ENCODE results near the gene NFKB2.
A peak's percentile ranks its signal among the peaks of the same experiment; 100 is the strongest.

The NFKB2 gene

DNA sequence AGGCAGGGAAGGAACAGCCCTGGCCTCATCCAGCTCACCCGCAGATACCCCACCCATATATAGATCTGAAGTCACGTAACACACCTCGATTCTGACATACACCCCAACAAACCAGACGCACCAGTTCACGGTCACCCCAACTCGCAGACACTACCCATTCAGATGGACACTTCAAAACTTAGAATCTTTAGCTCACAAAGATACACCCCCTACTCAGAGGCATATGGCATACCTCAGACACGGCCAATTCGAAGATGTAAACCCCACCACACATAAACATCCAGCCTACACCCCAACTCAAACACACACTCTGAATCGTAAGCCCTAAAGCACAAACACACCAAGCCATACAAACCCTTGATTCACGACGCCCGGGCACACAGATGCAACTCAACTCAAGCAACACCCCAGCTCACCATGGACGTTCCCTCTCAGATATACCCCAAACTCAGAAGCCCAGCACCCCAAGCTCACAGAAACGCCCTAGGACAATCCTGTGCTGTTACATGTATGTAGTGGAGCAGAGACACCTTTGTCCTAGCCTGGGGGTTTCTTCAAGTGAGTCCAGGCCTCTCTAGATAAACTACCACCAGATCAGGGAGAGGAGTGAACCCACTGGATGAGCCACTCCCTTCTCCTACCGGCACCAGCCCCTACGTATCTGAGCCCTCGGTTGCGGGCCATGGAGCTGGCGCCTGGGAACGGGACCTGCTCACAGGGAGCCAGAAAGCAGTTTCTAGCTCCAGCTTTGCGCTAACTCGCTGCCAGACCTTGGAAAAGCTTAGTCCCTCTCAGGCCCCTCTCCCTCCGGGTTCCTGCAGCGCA lies 14.3 kb downstream of the NFKB2 start:
- no peak for DNase-seq

DNA sequence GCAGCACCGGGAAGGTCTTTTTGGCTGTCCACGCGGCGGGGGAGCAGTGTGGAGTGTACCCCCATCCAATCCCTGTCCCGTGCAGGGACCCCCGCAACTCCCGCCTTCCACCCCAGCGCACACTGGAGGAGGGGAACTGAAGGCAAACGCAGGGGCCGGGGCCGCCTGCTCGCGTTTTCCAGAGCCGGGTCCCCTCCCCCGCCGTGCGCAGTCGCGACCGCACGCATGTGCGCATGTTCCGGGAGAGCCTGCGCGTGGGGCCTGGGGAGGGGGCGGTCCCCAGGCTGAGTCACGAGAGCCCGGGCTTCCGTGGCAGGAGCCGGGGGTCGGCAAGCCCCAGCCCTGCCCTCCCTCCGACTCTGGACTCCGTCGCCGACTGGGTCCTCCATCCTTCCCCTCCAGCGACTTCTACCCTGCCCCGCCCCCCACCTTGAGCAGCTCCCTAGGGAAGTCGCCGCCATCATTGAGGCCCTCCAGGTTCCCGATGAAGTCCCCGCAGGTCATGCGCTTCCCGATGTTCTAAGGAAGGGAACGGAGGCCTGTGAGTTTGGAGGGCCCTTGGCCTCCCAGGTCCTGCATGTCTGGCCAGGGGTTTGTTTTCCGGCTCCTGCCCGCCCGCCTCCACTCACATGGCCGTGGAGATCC lies 15.0 kb downstream of the NFKB2 start:
- DNase-seq: no peak

DNA sequence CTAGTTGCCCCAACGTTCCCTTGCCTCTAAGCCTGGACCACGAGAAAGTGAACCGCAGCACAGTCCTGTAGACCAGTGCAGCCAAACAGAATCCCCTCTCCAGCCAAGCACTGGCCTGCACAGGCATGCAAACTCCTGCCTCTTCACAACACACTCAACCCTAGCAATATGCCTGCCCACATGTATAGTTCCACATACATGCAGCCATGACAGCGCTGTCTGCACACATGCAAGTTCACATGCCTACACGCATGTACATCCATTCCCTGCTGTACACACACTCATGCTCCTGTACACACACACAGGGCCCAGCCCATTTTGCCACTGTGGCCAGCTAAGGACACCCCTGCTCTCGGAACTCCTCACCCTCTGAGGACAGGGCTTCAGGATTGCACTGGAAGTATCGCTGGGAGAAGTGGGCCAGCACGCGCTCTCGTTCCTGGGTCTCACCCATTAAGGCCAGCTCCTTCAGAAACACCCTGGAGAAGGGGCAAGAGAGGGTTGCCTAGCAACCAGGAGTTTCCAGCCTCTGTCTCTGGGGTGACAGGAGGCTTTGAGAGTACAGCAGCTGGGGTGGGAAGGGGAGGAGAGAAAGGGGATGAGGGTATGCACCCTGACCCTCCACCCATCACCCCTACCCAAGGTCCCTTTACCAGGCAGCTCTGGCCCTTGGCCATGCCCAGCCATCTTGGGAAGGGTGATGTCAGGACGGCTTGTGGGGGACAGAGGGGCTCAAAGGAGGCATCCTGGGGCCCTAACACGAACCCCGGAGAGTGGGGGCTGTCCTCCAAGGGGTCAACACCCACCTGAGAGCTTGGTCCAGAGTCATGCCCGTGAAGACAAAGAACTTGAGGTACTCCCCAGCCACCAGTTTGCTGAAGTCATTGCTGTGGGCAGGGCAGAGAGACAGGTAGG lies 16.1 kb downstream of the NFKB2 start:
- DNase-seq: no peak

DNA sequence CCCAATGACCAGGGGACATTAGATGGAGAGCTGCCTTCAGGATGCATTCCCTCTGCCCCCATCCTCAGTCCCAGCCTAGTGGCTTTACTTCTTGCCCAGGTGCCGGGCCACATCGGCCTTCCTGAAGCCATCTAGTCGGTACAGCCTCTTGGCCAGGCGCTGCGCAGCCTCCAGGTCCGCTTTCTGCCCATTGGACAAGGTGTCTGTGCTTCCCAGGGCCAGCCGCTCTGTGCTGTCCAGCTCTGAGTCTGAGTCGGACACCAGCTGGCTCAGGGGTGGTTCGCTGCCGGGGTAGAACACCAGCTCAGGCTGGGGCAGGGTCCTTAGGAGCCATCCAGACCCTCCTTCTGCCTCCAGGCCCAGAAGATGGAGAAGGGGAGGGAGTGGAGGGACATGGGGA lies 16.8 kb downstream of the NFKB2 start:
- no peak for DNase-seq

DNA sequence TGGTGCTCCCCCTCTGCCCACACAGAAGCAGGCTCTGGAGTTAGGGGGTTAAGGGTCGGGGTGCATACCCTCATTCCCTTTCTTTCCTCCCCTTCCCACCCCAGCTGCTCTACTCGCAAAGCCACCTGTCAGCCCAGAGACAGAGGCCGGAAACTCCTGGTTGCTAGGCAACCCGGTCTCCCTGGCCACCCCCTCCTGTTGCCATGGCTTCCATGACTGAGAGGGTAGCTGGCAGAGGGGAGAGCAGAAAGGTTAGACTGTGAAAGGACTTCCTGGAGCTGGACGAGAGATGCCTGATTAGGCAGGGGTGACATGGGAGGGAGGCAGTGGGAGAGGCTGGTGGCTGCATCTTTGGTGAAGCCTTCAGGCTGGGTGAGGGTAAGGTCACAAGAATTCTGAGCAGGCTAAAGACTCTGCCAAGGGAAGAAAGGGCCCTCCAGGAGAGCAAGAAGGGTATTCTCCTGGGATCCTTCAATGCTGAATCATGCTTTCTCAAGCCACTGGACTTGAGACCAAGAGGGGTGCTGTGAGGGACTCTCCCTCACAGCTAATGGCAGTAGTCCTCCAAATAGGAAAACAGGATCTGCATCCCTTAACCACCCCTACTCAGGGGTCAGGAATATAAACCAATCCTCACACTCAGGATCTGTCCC lies 17.7 kb downstream of the NFKB2 start:
- DNase-seq: peak; percentile 85

DNA sequence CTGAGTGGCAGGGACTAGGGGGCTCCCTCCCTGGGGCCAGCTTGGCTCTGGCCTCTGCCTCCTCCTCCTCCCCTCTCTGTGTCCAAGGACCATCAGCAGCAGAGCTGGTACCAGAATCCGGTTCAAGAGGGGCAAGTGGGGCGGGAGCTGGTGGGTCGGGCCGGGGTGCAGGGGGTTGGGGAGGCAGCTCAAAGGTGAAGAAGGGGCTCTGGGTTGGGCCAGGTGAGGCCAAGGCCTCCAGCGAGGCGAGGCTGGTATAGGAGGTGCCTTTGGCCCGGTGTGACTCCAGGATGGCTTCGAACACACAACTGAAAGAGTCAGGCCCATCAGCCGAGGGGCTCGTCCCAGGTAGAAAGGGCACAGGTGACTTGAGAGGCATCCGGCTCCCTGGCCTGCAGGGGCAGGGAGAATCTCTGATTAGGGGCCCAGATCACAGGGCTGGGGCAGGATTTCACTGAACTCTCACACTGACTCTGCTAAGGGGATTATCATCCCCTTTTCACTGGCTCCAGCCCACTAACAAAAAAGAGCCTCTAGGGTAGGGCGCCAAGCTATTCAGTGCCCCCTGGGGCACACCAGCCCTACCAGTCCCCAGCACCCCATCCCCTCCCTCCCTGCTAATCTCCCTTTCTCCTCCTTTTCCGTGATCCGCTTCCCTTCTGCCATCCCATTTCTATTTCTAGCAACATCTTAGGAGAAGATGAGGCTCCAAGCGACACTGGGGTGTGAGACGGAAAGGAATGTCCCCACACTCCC lies 18.5 kb downstream of the NFKB2 start:
- no peak for DNase-seq

DNA sequence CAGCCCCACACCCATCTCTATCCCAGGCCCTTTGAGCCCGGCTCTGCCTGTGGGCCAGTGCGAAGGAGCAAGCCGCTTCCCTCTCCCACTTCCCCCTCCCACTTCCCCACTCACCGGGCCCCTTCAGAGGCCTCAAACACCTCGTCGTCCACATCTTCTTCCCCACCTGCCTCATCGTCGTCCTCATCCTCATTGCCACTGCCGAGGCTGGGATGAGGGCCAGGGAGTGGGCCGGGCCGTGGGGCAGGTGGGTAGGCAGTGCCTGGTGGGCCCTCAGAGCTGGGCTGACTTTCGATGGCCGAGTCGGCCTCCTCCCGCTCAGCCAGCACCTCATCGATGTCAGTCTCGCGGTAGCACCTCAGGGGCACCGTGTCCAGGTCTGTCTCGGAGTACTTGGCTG lies 19.2 kb downstream of the NFKB2 start:
- no peak for DNase-seq

DNA sequence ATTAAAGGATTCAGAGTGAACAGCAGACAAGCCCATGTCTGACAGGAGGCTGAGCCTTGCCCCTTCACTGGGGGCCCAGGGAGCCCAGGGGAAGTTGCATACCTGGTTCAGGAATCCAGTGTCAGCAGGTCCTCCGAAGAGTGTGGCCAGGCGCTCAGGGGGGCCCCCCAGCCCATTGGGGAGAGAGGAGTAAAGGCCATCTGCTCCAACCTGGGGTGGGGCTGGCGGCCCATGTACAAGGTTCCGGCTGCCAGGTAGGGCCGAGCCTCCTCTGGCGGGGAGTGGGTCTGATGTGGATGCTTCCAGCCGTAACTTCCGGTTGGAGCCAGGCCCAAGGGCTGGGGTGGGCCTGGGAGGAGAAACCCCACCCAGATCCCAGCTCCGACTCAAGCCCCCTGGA lies 20.8 kb downstream of the NFKB2 start:
- no peak for DNase-seq

DNA sequence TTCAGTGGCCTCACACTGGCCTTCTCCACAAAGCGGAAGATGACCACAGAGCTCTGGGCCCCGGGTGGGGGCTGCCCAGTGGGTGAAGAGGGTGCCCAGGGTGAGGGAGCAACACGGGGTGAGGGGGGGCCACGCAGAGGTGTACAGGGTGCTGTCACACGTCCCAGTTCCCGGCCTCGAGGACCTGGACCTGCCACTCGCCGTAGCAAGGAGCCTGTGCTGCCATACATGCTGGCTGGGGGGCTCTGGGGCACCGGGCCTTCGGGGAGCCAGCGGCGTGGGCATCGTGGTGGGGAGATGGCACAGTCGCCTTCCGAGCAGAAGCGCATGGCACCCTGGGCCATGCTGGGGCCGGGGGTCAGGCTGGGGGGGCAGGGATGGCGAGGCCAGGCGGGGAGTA lies 21.2 kb downstream of the NFKB2 start:
- no peak for DNase-seq

DNA sequence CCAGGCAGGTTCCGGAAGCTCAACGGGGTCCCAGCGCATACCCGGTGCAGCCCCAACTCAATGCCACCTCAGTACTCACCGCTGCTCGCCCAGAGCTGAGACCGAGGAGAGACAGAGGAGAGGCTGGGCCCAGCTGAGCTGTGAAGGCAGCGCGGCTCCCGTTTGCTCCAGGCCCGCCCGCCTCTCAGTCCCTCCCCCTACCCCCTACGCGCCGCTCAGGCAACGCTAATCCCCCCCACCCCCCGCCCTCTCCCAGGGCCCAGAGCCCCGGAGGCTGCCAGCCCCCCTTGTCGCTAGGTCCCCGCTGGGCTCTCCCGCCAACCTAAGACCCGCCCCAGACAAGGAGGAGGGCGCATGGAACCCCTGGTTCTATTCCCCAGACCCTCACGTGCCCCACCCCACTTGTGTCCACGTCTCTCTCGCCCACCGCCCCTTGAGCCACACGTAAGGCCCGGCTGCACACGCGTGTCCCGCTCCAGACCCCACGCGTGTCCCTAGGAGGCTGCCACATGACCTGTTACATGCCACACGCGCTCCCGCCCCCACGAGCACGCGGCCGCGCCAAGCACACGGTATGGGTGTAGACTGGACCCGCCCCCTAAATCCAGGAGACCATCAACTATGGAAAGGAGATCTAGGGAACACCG lies 23.2 kb downstream of the NFKB2 start, which contains the start of gene PSD:
Gene PSD (minus strand): TSS at position 164 of the 647 bp plus-strand sequence. CDS start 1,747 bp downstream, outside the sequence.
- peak; percentile 87 for DNase-seq

DNA sequence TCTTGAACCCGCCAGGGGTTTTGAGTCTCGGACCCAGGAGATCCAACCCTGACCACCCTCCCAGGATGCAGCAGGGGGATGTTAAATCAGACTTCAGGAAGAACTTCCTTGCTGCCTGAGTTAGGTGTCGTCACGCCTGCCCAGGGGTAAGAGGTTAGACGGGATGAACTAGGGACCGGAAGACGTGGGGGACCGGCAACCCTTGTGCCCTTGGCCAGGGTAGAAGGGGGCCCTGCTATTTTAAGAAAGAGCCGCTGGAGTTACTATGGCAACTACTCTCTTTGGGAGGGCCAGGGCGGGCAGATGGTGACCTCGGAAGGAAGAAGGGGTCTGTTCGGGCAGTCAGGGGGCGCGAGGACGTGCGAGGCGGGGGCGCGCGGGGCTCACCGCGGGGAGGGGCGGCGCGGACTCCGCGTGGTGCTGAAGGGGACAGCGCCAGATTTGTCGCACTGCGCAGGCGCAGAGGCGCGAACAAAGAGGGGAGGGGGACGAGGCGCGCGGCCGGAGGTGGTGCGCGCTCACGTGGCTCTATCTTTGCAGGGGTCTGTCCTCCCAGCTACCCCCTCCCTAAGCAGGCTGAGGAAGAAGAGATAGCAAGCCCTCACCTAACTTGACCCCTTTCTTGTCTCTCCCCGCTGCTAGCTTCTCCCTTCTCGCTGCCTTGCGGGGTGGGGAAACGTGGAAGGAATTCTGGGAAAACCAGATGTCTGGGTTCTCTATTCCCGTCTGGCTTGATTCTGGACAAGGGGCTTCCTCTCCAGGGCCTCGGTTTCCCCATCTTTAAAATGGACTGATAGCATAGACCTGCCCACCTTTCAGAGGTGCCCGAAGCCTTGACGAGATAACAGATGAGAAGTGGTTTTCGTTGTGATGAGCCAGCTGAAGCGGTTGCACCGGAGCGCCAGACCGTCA lies 24.0 kb downstream of the NFKB2 start:
- DNase-seq: peak; percentile 84

DNA sequence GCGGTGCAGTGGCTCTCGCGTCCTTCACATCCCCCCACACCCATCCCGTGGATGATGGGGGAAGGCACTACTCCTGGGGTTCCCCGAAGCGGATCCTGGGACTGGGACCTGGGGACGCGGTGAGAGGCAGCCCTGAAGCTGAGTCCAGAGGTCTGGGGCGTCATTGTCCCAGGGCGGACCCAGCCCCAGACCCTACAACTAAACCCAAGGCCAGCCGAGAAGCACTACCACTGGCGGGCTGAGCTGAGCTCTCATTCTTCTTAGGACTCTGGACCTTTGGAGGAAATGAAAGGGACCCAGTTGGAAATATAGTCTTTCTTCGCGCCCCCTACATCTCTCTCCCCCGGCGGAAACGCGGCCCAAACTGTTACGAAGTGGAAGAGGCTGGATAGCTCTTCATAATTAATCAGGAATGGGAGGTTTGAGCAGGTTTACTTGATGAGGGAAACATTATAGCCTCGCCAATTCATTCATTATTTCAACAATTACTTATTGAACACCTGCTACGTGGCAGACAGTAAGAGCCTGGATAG lies 24.7 kb downstream of the NFKB2 start:
- no peak for DNase-seq

DNA sequence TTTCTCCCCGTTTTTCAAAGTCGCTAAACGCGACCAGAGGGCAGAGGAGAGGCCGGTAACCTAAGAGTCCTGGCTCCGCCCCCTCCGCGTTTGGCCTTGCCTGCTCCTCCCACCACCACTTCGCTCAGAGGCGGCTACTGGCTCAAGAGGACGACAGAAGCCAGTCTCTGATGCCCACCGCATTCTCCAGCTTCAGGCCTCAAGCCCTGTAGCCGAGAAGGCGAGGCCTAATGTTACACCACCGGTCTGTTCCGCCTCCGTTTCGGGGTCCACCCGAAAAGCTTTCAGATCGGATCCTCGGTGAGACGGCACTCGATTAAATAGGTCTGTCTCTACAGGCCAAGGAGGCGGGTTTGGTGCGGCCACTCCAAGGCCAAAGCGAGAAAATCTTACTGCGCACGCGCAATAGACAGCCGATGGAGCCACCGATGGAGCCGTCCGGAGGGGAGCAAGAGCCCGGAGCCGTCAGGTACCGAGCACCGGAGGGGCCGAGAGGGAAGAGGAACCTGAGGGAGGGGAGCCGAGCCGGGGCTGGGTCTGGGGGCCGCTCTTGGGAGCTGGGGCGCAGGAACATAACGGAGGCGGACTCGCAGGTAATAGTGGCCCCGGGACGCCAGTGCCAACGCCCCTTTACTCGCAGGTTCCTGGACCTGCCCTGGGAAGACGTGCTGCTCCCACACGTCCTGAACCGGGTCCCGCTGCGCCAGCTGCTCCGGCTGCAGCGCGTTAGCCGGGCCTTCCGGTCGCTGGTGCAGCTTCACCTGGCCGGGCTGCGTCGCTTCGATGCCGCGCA lies 25.4 kb downstream of the NFKB2 start, which contains the start of gene FBXL15:
Gene FBXL15 (plus strand): TSS at position 123 of the 793 bp plus-strand sequence. CDS start 294 bp downstream, at position 417.
- peak; percentile 93 for DNase-seq

DNA sequence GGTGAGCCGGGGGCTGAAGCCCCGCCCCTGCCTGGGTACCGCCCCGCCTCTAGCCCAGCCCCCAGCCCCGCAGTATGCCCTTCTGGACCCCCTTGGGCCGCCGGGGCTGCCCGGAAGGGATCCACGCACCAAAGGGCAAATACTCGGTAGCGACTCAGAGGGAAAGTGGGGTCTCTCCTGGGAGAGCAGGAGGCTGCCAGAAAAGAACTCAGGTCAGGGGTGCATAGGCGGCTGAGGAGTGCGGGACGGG lies 25.9 kb downstream of the NFKB2 start:
- DNase-seq: no peak

DNA sequence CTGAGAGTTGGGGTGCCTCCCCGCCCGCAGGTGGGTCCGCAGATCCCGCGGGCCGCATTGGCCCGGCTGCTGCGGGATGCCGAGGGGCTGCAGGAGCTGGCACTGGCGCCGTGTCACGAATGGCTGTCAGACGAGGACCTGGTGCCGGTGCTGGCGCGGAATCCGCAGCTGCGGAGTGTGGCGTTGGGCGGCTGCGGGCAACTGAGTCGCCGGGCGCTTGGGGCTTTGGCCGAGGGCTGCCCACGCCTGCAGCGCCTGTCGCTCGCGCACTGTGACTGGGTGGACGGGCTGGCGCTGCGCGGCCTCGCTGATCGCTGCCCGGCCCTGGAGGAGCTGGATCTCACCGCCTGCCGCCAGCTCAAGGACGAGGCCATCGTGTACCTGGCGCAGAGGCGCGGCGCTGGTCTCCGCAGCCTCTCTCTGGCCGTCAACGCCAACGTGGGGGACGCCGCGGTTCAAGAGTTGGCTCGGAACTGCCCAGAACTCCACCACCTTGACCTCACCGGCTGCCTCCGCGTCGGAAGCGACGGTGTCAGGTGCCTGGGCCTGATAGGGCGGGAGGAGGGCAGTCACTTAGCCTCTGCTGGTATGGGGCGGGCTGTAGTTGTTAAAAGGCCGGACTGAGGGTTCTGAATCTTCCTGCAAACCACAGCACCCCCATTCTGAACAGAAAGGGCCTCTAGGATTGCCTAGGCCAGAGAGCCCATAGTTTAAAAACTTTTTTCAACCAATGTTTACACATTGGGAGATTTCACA lies 26.4 kb downstream of the NFKB2 start:
- DNase-seq: no peak

DNA sequence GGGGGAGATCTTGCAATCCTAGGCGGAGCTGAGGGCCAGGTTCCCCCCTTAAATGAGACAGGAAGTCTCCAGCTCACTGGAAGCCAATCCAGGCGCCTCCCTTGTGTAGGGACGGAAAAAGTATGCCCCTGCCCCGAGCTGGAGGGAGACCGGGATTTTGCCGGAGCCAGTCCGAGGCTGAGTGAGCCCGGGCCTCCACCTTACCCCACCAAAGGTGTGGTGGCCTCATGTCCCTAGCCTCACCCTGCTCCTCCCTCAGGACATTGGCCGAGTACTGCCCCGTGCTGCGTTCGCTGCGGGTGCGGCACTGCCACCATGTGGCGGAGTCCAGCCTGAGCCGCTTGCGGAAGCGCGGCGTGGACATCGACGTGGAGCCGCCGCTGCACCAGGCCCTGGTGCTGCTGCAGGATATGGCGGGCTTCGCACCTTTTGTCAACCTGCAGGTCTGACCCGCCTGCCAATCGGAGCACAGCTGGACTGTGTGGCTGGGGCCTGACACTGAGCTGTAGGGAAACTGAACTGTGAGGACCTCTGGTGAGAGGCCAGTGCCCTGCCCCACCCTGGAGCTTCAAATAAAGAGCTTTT lies 27.1 kb downstream of the NFKB2 start:
- DNase-seq: no peak

DNA sequence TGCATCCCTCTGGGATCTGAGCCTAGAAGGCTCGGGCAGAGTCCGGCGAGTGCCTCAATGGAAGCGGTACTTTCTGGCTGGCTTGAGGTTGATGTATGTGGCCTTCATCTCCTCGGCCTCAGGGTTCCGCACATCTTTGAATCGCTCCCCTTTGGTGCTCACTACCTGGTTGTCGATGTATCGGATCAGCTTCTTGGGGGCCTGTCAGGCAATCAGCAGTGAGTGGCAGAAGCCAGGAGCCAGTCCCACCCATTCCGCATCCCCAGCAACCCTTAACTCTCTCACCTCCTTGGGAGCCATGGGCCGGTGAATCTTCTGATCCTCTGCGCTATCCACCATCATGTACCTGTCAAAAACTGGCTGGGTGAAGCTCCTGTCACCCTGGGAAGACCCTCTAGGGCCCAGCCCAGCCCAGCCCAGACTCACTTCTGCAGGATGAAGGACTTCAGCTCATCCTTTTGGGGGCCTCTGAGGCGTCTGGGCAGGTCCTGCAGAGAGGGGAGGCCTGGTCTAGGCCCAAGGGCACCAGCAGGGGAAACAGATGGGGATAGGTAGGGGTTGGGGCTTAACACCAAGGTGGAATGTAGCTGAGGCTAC lies 28.0 kb downstream of the NFKB2 start:
- DNase-seq: no peak

DNA sequence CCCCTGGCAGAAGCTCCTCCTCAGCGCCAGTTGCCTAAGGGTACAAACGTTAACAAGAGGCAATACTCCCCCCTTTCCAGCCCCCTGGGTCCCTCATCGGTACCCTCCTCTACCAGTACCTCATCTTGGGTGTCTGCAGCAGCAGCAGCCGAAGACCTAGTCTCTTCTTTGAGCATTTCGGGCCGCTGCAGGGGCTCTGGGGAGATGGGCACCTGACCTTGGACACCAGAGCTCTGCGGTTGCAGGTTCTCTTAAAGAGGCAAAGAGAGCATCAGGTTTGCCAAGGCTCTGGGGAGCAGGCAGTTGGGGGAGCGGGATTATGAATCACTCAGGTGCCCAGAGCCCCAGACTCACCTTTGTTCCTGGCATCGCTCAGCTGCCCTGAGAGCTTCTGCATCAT lies 28.6 kb downstream of the NFKB2 start:
- DNase-seq: no peak

Data from NCI-H1436 (cell line).